Coronary artery (tissue), 2 donors: Measurements from ENCODE around the gene CA5A.
"Not testable (repeated sequence)": the region's sequence is repeated elsewhere in the genome, so short reads cannot be mapped to it uniquely, and the experiment has no call there.

Experiments
- DNase-seq: peaks from one replicate; pipeline ENCODE4 v3.0.0-alpha.2; 2017; ENCODE audit warnings: low spot score
- H3K27ac ChIP-seq, 2 donors: fragments of 200-600 bp; sonication (generic); one replicate each; pipeline ENCODE4 v1.5.1; 2016 to 2019
- H3K4me3 ChIP-seq: fragments of 200-600 bp; sonication (generic); 2 replicates; pipeline ENCODE4 v1.5.1; 2016; ENCODE audit warnings: mild to moderate bottlenecking, moderate library complexity
- TF ChIP-seq, protein P1 (sequence below): fragments of 200-600 bp; sonication (generic); IDR thresholded peaks from one replicate; pipeline ENCODE4 v1.5.1; 2019; ENCODE audit warnings: antibody characterized with exemption

CA5A gene

DNA sequence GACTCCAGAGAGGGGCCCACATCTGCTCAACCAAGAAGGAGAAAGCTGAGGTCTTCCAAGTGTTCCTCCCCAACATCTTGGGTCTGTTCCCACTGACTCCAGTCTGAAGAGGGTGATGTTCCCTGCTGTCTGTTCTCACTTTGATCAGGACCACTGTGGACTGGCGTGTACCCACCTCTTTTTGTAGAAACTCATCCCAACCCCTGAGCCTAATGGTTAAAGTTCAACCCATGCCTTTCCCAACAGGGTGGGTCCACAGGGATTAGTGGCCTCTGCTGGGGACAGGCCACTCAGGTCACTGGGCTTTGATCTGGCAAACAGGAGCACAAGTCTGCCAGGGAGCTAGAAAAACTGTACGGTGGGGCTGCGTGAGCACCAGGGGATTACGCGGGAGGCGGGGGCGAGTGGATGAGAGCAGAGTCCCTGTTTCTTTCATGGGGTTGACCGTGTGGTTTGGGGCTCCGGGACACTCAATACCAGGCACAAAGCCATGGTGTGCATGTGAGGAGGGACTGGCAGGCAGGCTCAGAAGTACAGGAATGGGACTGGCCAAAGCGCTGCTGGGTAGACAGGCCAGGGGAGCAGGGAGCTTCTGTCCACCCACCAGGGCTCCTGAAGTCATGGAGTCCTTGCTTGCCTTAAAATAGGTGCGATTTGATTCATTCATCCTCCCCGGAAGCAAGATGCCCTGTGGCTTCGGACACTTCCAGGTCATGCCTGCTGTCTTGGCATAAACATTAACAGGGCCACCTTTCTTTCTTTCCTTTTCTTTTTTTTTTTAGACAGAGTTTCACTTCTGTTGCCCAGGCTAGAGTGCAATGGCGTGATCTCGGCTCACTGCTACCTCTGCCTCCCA is at the start of gene CA5A:
CA5A (minus strand) TSS at position 155 of the 856 bp plus-strand sequence; CDS start at position 76, 79 bp downstream.
- Histone ChIP-seq H3K4me3 (no peak within 1 kb of the TSS), H3K27ac (no peak within 1 kb of the TSS)
- no peak for DNase-seq
- TF ChIP-seq, protein P1, sequence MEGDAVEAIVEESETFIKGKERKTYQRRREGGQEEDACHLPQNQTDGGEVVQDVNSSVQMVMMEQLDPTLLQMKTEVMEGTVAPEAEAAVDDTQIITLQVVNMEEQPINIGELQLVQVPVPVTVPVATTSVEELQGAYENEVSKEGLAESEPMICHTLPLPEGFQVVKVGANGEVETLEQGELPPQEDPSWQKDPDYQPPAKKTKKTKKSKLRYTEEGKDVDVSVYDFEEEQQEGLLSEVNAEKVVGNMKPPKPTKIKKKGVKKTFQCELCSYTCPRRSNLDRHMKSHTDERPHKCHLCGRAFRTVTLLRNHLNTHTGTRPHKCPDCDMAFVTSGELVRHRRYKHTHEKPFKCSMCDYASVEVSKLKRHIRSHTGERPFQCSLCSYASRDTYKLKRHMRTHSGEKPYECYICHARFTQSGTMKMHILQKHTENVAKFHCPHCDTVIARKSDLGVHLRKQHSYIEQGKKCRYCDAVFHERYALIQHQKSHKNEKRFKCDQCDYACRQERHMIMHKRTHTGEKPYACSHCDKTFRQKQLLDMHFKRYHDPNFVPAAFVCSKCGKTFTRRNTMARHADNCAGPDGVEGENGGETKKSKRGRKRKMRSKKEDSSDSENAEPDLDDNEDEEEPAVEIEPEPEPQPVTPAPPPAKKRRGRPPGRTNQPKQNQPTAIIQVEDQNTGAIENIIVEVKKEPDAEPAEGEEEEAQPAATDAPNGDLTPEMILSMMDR: no peak

DNA sequence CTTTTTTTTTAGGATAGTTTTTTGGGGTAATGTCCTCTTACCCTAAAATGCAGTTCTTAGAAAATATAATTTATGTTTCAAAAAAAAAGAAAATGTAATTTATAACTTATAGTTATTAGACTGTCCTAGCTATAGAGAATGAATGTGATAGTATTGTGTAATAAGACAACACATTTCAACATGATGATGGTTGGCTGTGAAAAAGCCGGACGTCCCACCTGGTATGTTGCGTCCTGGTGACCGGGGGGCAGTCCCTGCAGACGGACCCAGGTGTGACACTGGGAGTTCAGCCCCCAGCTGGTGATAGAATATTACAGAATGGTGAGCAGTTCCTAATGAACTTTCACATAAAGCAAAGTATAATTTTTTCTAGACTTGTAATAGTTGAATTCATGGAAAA is 49.2 kb upstream of the CA5A start:
- not testable (repeated sequence) for DNase-seq, H3K27ac ChIP-seq, H3K4me3 ChIP-seq

DNA sequence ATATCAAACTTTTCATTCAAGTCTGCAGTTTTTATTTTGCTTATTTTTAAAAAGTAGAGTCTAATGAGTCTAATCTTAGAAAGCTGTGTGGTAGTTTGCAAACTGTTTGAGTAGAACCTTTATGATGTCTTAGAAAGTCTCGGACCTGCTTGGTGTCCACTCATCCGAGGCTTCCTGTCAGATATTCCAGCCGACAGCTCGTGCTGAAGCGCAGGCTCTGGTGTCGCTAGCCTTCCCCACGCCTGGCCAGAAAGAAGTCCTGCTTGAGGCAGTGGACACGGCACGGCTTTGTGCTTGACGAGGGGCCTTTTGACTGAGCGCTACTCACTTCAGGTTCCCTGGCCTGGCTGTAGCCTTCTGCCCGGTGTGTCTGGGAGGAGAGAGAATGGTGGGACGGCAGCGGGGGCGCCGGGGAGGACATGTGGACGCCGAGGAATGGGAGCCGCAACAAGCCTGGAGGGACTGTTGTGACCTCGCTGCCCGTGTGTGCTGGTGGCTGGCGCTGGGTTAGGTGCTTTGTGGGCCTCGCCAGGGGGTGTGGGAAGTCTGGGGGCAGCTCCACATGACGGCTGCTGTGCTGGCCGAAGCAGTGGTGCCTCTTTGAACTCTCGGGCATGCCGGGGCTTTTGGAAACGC is 48.4 kb upstream of the CA5A start:
- TF ChIP-seq, protein P1: no peak
- Histone ChIP-seq H3K27ac (no peak overlapping the region), H3K4me3 (no peak overlapping the region)
- DNase-seq: no peak

DNA sequence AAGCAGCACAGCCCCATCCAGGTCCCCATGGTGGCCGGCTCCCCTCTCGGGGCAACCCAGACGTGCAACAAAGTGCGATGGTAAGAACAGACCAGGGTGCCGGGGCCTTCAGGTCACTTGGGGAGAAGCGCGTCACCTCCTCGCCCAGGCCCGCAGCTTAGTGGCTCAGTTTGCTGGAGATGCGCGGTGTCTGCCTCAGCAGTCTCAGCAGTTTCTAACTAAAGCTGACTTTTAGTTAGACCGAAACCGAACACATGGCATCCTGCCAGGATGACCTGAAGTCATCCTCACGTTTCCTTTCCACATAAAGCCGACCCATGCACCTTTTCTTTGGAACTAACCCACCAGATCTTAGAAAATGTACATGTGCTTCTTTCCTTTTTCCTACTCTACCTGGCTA is 47.9 kb upstream of the CA5A start:
- DNase-seq, H3K4me3 ChIP-seq: not testable (repeated sequence)

DNA sequence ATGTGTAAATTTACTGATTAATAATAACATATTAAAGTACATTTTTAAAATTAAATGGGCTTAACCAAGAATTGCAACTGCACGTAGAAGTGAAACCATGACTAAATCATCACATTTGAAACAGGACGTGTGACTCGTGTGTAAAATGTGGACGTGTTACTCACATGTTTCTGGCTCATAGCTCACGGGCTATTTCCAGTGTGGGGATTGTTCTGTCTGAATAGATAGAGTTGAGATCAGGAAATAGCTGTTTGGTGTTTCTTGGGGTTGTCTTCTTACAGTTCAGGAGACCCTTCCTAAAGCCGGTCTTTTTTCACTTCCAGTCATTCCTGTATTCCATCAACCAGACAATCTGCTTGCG is 47.4 kb upstream of the CA5A start:
- H3K27ac ChIP-seq, H3K4me3 ChIP-seq, DNase-seq: not testable (repeated sequence)

More for the DNA sequence above, 47.9 kb upstream of the CA5A start:
- H3K27ac ChIP-seq: not testable (repeated sequence)

DNA sequence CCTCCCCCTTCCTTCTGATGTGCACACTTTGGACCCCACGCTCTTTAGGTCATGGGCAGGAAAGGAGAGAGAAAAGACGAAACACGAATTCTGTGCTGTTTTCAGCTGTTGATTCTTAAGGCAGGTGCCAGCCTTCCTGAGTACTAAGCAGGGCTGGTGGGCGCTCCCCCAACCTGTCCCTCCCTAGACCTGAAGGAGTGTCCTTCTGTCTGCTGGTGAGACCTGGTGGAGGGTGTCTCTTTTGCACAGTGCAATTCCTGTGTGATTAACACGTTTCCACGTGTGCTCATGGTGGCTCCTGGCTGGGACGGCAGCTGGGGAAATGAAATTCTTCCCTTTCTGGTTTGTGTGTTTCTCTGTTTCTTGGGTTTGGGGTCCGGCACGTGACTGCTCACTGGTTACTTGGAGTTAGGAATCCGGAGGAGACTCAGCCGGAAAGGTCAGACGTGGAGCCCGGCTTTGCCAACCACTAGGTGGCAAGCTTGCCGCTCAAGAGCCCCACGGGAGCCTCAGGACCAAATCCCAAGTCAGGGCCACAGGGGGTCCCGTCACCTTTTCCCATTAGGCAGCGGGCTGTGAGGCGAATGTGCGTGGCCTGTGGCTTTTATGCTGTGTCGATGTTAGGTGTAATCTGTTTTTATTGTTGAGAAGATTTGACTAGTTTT is 46.9 kb upstream of the CA5A start:
- not testable (repeated sequence) for H3K27ac ChIP-seq, DNase-seq, H3K4me3 ChIP-seq
- TF ChIP-seq, protein P1: peak; percentile 15

DNA sequence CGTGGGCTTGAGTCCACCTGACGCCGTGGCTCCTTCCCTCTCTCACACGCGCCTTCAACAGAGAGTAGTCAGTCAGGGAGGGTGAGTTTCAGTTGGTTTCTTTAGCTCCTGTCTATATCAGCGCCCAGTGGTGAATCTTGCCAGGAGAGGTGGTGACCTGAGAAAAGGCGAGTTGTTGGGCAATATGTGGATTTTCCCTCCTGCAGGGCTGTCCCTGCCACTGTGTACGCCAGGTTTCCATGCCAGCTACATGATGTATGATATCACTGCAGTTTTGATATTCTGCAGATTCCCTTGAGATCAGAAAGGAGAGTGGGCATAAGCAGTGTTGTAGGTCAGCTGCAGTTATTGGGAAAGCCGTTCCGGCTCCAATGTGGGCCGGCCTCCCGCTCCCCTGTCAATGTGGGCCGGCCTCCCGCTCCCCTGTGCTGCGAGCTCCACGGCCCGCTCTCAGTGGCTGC is 46.3 kb upstream of the CA5A start:
- Histone ChIP-seq H3K4me3 (no peak overlapping the region), H3K27ac (no peak overlapping the region)
- no peak for DNase-seq
- TF ChIP-seq, protein P1: no peak

DNA sequence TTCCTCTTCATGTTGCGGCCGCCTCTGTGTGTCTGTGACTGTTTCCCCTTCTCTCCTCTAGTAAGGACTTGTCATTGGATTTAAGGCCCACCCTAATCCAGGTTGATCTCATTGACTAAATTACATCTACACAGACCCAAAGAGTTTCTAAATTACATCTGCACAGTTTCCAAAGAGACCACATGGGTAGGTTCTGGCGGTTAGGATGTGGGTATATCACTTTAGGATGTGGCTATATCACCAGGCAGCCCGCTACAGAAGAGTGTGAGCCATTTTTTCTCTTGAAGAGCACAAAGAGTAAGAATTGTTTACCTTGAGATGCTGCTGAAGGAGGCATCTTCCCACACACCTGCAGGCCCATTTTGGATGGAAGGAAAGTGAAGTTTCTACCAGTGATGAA is 45.0 kb upstream of the CA5A start:
- H3K27ac ChIP-seq, H3K4me3 ChIP-seq, DNase-seq: not testable (repeated sequence)

DNA sequence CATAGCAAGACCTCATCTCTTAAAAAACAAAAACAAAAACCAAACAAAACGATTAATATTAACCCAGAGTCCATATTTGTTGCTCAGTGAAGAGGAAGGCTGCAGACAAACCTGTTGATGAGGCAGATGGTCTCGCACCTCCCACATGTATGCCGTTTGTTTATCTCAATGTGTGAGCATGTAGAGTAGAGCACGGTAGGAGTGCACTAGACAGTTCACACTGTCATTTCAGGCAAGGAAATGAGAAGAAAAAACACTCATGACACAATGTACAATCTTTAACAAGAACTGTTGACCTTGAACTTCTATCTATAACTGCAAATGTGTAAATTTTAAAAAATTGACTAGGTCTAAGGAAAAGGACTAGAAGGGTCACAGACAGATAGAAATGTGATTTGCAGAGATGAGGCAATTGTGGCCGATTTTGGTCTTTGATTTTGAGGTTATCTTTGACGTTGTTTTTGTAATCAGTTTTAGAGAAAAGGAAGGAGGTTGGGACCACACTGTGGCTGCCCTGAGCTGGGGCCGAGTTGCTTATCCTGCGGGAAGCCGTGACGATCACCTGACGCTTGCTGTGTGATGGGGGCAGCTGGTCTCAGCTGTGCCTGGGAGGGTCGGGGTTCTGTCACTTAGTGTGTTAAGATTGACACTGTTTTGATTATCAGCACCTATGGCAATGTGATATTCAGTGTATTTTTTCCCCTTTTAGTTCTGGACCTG is 43.7 kb upstream of the CA5A start:
- not testable (repeated sequence) for DNase-seq, H3K4me3 ChIP-seq, H3K27ac ChIP-seq
